H9 (cell line): Measurements from ENCODE around the gene PRLHR. TPM values are rescaled to one million over a fixed set of nuclear protein-coding genes. Genes with fewer than 3 reads are reported as not detected.

Experiments used
- DNase-seq: peaks from one replicate; pipeline ENCODE4 v3.0.0-alpha.2; 2017
- H2AFZ ChIP-seq: one replicate; pipeline ENCODE4 v1.6.1; 2013; ENCODE audit warnings: mild to moderate bottlenecking, low read length, control low read depth, moderate library complexity
- H2AK5ac ChIP-seq: 2 replicates; pipeline ENCODE4 v1.6.1; 2013; ENCODE audit warnings: low read length, control low read depth, mixed read lengths; ENCODE audit not compliant: insufficient read length
- H2BK120ac ChIP-seq: one replicate; pipeline ENCODE4 v1.6.1; 2013; ENCODE audit warnings: low read depth, mild to moderate bottlenecking, low read length, control low read depth, inconsistent platforms; ENCODE audit not compliant: poor library complexity, severe bottlenecking
- H2BK12ac ChIP-seq: 2 replicates; pipeline ENCODE4 v1.6.1; 2013; ENCODE audit warnings: low read length, control low read depth, mixed read lengths, low read depth; ENCODE audit not compliant: insufficient read length
- H2BK15ac ChIP-seq: 2 replicates; pipeline ENCODE4 v1.6.1; 2013; ENCODE audit warnings: low read depth, low read length, control low read depth
- H2BK20ac ChIP-seq: one replicate; pipeline ENCODE4 v1.6.1; 2013; ENCODE audit warnings: low read depth, mild to moderate bottlenecking, low read length, control low read depth, inconsistent platforms; ENCODE audit not compliant: poor library complexity, severe bottlenecking
- H2BK5ac ChIP-seq: 2 replicates; pipeline ENCODE4 v1.6.1; 2013; ENCODE audit warnings: low read length, control low read depth, mixed read lengths; ENCODE audit not compliant: insufficient read length
- H3K14ac ChIP-seq: 2 replicates; pipeline ENCODE4 v1.6.1; 2013; ENCODE audit warnings: low read length, control low read depth; ENCODE audit not compliant: insufficient read depth
- H3K18ac ChIP-seq: 2 replicates; pipeline ENCODE4 v1.6.1; 2013; ENCODE audit warnings: low read depth, mild to moderate bottlenecking, mixed read lengths, low read length, control low read depth; ENCODE audit not compliant: insufficient read length
- H3K23ac ChIP-seq: 2 replicates; pipeline ENCODE4 v1.6.1; 2013; ENCODE audit warnings: low read length, control low read depth, mixed read lengths, low read depth; ENCODE audit not compliant: insufficient read length
- H3K23me2 ChIP-seq: 2 replicates; pipeline ENCODE4 v1.6.1; 2013; ENCODE audit warnings: low read depth, mild to moderate bottlenecking, mixed read lengths, low read length, control low read depth; ENCODE audit not compliant: insufficient read length, poor library complexity, severe bottlenecking
- H3K27ac ChIP-seq: 2 replicates; pipeline ENCODE4 v1.5.1; 2013; ENCODE audit warnings: low read length, control low read depth, mixed read lengths, low read depth; ENCODE audit not compliant: insufficient read length
- H3K27me3 ChIP-seq: 2 replicates; pipeline ENCODE4 v1.6.1; 2013; ENCODE audit warnings: low read length, control low read depth, inconsistent platforms; ENCODE audit not compliant: insufficient read depth
- H3K4ac ChIP-seq: 2 replicates; pipeline ENCODE4 v1.6.1; 2013; ENCODE audit warnings: low read depth, mild to moderate bottlenecking, control low read depth, inconsistent platforms, low read length, moderate library complexity
- H3K4me1 ChIP-seq: 2 replicates; pipeline ENCODE4 v1.6.1; 2013; ENCODE audit warnings: low read length, control low read depth, inconsistent platforms; ENCODE audit not compliant: insufficient read depth
- H3K4me2 ChIP-seq: 2 replicates; pipeline ENCODE4 v1.6.1; 2013; ENCODE audit warnings: low read length, control low read depth, mixed read lengths; ENCODE audit not compliant: insufficient read length, insufficient read depth
- H3K56ac ChIP-seq: 2 replicates; pipeline ENCODE4 v1.6.1; 2013; ENCODE audit warnings: low read depth, mild to moderate bottlenecking, mixed read lengths, low read length, control low read depth; ENCODE audit not compliant: insufficient read length
- H3K79me1 ChIP-seq: 2 replicates; pipeline ENCODE4 v1.6.1; 2013; ENCODE audit warnings: low read depth, mild to moderate bottlenecking, moderate library complexity, low read length, control low read depth, inconsistent platforms; ENCODE audit not compliant: insufficient read depth, poor library complexity, severe bottlenecking
- H3K79me2 ChIP-seq: 2 replicates; pipeline ENCODE4 v1.6.1; 2013; ENCODE audit warnings: low read length, control low read depth, inconsistent platforms; ENCODE audit not compliant: insufficient read depth
- H3K9ac ChIP-seq: 2 replicates; pipeline ENCODE4 v1.6.1; 2013; ENCODE audit warnings: low read length, control low read depth, mixed read lengths; ENCODE audit not compliant: insufficient read length; ENCODE audit errors: extremely low read depth
- H3K9me3 ChIP-seq: one replicate; pipeline ENCODE4 v1.6.1; 2013; ENCODE audit warnings: low read depth, low read length, inconsistent platforms; ENCODE audit not compliant: control insufficient read depth
- H3T11ph ChIP-seq: one replicate; pipeline ENCODE4 v1.6.1; 2013; ENCODE audit warnings: mild to moderate bottlenecking, low read length, control low read depth, inconsistent platforms
- H4K20me1 ChIP-seq: one replicate; pipeline ENCODE4 v1.6.1; 2013; ENCODE audit not compliant: control insufficient read depth, insufficient read length, insufficient read depth
- H4K5ac ChIP-seq: 2 replicates; pipeline ENCODE4 v1.6.1; 2013; ENCODE audit warnings: low read depth, mild to moderate bottlenecking, mixed read lengths, low read length, control low read depth; ENCODE audit not compliant: insufficient read length
- H4K8ac ChIP-seq: replicated peaks from 2 replicates; pipeline ENCODE4 v1.6.1; 2013; ENCODE audit warnings: low read length, control low read depth, mixed read lengths, low read depth; ENCODE audit not compliant: insufficient read length
- H4K91ac ChIP-seq: 2 replicates; pipeline ENCODE4 v1.6.1; 2013; ENCODE audit warnings: low read depth, mild to moderate bottlenecking, moderate library complexity, mixed read lengths, low read length, control low read depth; ENCODE audit not compliant: insufficient read length
- H3K27ac Mint-ChIP-seq, 3 experiments: 2 replicates in 2 of 3; 3 replicates in 1 of 3; pipeline ENCODE4 v1.8.0; 2020 to 2021; ENCODE audit warnings: mixed read lengths in 3 of 3, mild to moderate bottlenecking in 1 of 3, moderate library complexity in 1 of 3
- H3K27me3 Mint-ChIP-seq: 2 replicates; pipeline ENCODE4 v1.8.0; 2021; ENCODE audit warnings: low read depth, mild to moderate bottlenecking, moderate library complexity, mixed read lengths
- H3K36me3 Mint-ChIP-seq, 3 experiments: 2 replicates in 2 of 3; 3 replicates in 1 of 3; pipeline ENCODE4 v1.8.0; 2020 to 2021; ENCODE audit warnings: low read depth in 3 of 3, mixed read lengths in 3 of 3; ENCODE audit not compliant: insufficient read depth in 1 of 3
- H3K4me1 Mint-ChIP-seq, 2 experiments: 2 replicates each; pipeline ENCODE4 v1.8.0; 2020; ENCODE audit warnings: mixed read lengths in 2 of 2
- H3K4me3 Mint-ChIP-seq, 2 experiments: 2 replicates in 1 of 2; 3 replicates in 1 of 2; pipeline ENCODE4 v1.8.0; 2020 to 2021; ENCODE audit warnings: mild to moderate bottlenecking in 2 of 2, mixed read lengths in 2 of 2, moderate library complexity in 1 of 2
- H3K9me3 Mint-ChIP-seq, 2 experiments: 2 replicates in 1 of 2; 3 replicates in 1 of 2; pipeline ENCODE4 v1.8.0; 2020; ENCODE audit warnings: mild to moderate bottlenecking in 2 of 2, mixed read lengths in 2 of 2, moderate library complexity in 1 of 2
- CTCF ChIP-seq: fragments of 200-600 bp; sonication (generic); conservative IDR thresholded peaks from 3 replicates; pipeline ENCODE4 v1.8.0; 2021; ENCODE audit warnings: antibody characterized with exemption, mild to moderate bottlenecking
- WGBS: extraction: QIAGEN DNeasy Blood & Tissue Kit; methylation state at CpG from one replicate; pipeline ENCODE4 v1.1.7; 2013; ENCODE audit warnings: missing lambda C conversion rate, low lambda C conversion rate, mixed read lengths; ENCODE audit not compliant: insufficient read length; ENCODE audit errors: extremely low coverage; 5-methylcytosine and 5-hydroxymethylcytosine counted together
- total RNA-seq: library from RNA; stranded (reverse); gene quantifications from 2 replicates; pipeline ENCODE4 v1.2.1, GENCODE V29; 2021

Gene PRLHR
- total RNA-seq, 1 experiment from 2014 or later = not detected

- Histone ChIP-seq H2AFZ (no peak overlapping the region), H3K23ac (no peak overlapping the region), H3K23me2 (no peaks in the 10 kb centered on the region), H3K9me3 (no peaks in the 10 kb centered on the region), H3K18ac (no peak overlapping the region), H2AK5ac (no peak overlapping the region), H3K79me2 (no peaks in the 10 kb centered on the region), H3K4me1 (no peaks in the 10 kb centered on the region), H3K27me3 (no peaks in the 10 kb centered on the region), H4K20me1 (no peaks in the 10 kb centered on the region), H2BK5ac (no peak overlapping the region), H4K5ac (no peak overlapping the region), H2BK12ac (no peak overlapping the region), H4K8ac (no peak overlapping the region), H3K79me1 (no peaks in the 10 kb centered on the region), H3T11ph (no peak overlapping the region), H3K9ac (no peak overlapping the region), H3K56ac (no peak overlapping the region), H2BK20ac (no peak overlapping the region), H2BK15ac (no peak overlapping the region), H2BK120ac (no peak overlapping the region), H3K14ac (no peak overlapping the region), H4K91ac (no peak overlapping the region), H3K4ac (no peak overlapping the region), H3K27ac (no peak overlapping the region), H3K4me2 (no peak overlapping the region)
- WGBS = no CpG with 5 or more reads among the region's 13 CpGs
- H3K9me3 Mint-ChIP-seq = peaks cover 0 to 1% of the 10 kb centered on the region in 2 experiments; a peak in 1 of 5 replicates
- peaks cover 12% of the 10 kb centered on the region for H3K27me3 Mint-ChIP-seq
- H3K36me3 Mint-ChIP-seq = no peaks in the 10 kb centered on the region
- peak; percentile 86 for DNase-seq
- H3K4me3 Mint-ChIP-seq = no peak overlapping the region
- H3K27ac Mint-ChIP-seq = no peak overlapping the region
- peak; percentile 81 for TF ChIP-seq CTCF
- H3K4me1 Mint-ChIP-seq = peaks cover 0 to 2% of the 10 kb centered on the region in 2 experiments; a peak in 1 of 4 replicates
Observed at GRCh38 chr10:118543714-118544400, 51.6 kb downstream of the PRLHR start.
